Gastroesophageal sphincter (tissue), 4 donors: ENCODE results near the gene NODAL. TPM values are rescaled to one million over a fixed set of nuclear protein-coding genes. Genes with fewer than 3 reads are reported as not detected.

Source experiments
- ATAC-seq: fragments of 150-250 bp; one replicate; pipeline ENCODE4 v1.9.1; 2016; ENCODE audit warnings: mild to moderate bottlenecking, moderate library complexity
- H3K27ac ChIP-seq, 4 donors: fragments of 200-600 bp; sonication (generic) in 3 of 4; 1 replicate in 3 of 4; 2 replicates in 1 of 4; pipeline ENCODE4 v1.5.1; 2016 to 2019
- H3K27me3 ChIP-seq: fragments of 200-600 bp; sonication (generic); one replicate; pipeline ENCODE4 v1.5.1; 2019
- H3K36me3 ChIP-seq, 2 donors: fragments of 200-600 bp; sonication (generic); one replicate each; pipeline ENCODE4 v1.5.1; 2019; ENCODE audit warnings: control low read depth in 1 of 2
- H3K4me1 ChIP-seq, 3 donors: fragments of 200-600 bp; sonication (generic); 1 replicate in 2 of 3; 2 replicates in 1 of 3; pipeline ENCODE4 v1.5.1; 2016 to 2019; ENCODE audit warnings: control low read depth in 2 of 3
- H3K4me3 ChIP-seq, 2 donors: fragments of 200-600 bp; sonication (generic); one replicate each; pipeline ENCODE4 v1.5.1; 2019; ENCODE audit warnings: mild to moderate bottlenecking in 1 of 2, moderate library complexity in 1 of 2
- H3K9me3 ChIP-seq, 3 donors: fragments of 200-600 bp; sonication (generic); one replicate each; pipeline ENCODE4 v1.5.1; 2017 to 2019; ENCODE audit warnings: control low read depth in 2 of 3
- EP300 ChIP-seq: sonication (generic); formaldehyde crosslinking; IDR thresholded peaks from one replicate; pipeline ENCODE4 v1.6.1; 2017; ENCODE audit warnings: antibody characterized with exemption, mild to moderate bottlenecking
- POLR2A ChIP-seq, 2 donors: fragments of 450-650 bp; IDR thresholded peaks; one replicate each; pipeline ENCODE4 v1.6.1; 2017; ENCODE audit warnings: antibody characterized with exemption in 2 of 2, mild to moderate bottlenecking in 2 of 2, moderate library complexity in 1 of 2
- POLR2AphosphoS5 ChIP-seq: sonication (generic); formaldehyde crosslinking; IDR thresholded peaks from one replicate; pipeline ENCODE4 v1.6.1; 2017; ENCODE audit warnings: antibody characterized with exemption
- whole genome bisulfite sequencing, 2 donors: methylation state at CpG; one replicate each; pipeline ENCODE4 v1.1.5; 2018; ENCODE audit warnings: low coverage in 1 of 2; 5-methylcytosine and 5-hydroxymethylcytosine counted together
- total RNA-seq, 4 donors: library from RNA; depleted of rRNA; stranded (reverse); fragments of >200 nt; gene quantifications; one replicate each; pipeline ENCODE4 v1.1.0, GENCODE V29; 2016
- TF ChIP-seq, protein P1 (sequence below), 4 experiments: fragments of 200-600 bp in 2 of 4; fragments of 450-650 bp in 2 of 4; sonication (generic) in 1 of 4; IDR thresholded peaks; one replicate each; pipeline ENCODE4 v1.5.1; 2017 to 2019; ENCODE audit warnings: antibody characterized with exemption in 4 of 4, mild to moderate bottlenecking in 2 of 4, moderate library complexity in 2 of 4

Gene NODAL
- total RNA-seq, 4 donors from 2014 or later, result 0.40 TPM; not detected in 3

DNA sequence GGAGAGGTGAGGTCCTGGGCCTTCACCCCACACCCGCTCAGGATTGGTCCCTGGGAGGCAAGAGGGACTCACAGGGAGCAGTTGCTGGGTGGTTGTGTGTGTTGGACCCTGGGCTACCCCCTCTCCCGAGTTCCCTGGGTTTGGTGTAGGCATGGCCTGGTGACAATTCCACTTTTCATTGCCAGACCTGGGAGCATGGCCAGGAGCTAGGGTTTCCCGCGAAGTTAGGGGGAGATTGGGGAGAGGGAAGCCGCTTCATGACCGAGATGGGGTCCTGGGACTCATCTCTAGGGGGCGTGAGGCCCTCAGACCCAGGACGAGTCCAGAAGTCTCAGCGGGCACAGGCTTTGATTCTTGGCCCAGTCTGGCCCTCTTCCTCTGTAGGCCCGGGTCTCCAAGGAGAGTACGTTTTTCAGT, 37.7 kb upstream of the NODAL start:
- Histone ChIP-seq H3K27me3 (no peaks in the 10 kb centered on the region), H3K4me3 (peak overlapping the region; percentile 52 to 60), H3K4me1 (peaks cover 5 to 68% (median 31%) of the 10 kb centered on the region in 3 donors), H3K27ac (peak overlapping the region; percentile 31 to 84 (median 84)), H3K36me3 (no peaks in the 10 kb centered on the region), H3K9me3 (no peaks in the 10 kb centered on the region)
- no peak for ATAC-seq
- TF ChIP-seq POLR2A (IDR thresholded peaks at IDR 0.05) (no peak), EP300 (no peak), POLR2AphosphoS5 (no peak)
- TF ChIP-seq, protein P1, sequence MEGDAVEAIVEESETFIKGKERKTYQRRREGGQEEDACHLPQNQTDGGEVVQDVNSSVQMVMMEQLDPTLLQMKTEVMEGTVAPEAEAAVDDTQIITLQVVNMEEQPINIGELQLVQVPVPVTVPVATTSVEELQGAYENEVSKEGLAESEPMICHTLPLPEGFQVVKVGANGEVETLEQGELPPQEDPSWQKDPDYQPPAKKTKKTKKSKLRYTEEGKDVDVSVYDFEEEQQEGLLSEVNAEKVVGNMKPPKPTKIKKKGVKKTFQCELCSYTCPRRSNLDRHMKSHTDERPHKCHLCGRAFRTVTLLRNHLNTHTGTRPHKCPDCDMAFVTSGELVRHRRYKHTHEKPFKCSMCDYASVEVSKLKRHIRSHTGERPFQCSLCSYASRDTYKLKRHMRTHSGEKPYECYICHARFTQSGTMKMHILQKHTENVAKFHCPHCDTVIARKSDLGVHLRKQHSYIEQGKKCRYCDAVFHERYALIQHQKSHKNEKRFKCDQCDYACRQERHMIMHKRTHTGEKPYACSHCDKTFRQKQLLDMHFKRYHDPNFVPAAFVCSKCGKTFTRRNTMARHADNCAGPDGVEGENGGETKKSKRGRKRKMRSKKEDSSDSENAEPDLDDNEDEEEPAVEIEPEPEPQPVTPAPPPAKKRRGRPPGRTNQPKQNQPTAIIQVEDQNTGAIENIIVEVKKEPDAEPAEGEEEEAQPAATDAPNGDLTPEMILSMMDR (IDR thresholded peaks at IDR 0.05), result no peak
- WGBS, 2 donors, result 40% methylated on average over 1 of the region's 11 CpGs; no CpG with 5 or more reads in 1 of the 2 donors

DNA sequence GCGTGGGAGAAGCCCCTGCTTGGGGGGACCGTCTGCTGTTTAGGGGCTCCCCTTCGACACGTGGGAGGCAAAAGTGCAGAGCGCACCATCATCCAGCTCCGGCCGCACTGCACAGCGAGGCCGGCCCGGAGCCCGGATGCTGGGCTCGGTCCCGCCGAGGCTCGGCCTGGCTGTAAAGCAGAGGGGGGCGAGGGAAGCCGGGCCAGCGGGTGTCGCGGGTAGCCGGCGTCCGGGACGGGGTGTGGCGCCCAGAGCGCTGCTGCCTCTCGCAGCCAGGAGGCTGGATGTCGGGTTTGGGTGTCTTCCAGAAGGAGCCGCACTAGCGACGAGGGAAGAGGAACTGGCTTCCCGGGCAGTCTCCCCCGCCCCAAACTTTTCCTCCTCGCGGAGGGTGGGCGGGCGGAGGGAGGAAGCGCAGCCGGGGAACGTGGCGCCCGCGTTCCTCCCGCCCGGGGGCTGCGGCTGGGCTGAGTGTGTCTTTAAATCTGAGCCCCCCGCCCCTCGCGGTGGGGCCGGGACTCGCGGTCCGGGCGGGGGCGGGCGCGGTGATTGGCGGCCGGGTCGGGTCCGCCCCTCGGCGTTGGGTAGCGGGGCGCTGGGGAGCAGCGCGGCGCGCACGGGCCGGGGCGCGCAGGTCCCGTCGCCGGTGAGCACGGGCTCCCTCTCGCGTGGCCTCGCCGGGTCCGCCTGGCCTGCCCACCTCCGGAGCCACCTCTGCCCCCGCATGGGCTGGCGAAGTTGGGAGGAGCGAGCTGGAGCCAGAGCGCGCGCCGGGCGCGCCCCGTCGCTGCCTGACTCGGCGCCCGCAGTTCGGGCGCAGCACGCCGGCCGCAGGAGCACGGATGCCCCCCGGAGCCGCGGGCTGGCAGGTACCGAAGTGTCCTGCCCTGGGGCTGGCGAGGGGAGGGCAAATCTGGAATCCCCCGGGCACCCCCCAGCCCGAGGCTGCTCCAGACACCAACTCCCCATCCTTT, 37.0 kb upstream of the NODAL start, which contains the start of gene PALD1:
TSS of gene PALD1 (plus strand) at position 577 of the 974 bp plus-strand sequence. CDS start 47,185 bp downstream, outside the sequence.
- Histone ChIP-seq H3K4me3 (peak within 1 kb of the TSS; percentile 52 to 60), H3K4me1 (peaks cover 5 to 61% (median 29%) of the 10 kb centered on the region in 3 donors), H3K36me3 (no peaks in the 10 kb centered on the region), H3K27ac (peak within 1 kb of the TSS; percentile 31 to 84 (median 84)), H3K9me3 (no peaks in the 10 kb centered on the region), H3K27me3 (no peaks in the 10 kb centered on the region)
- no CpG with 5 or more reads among the region's 110 CpGs for WGBS, 2 donors
- peak; percentile 73 for ATAC-seq
- TF ChIP-seq, protein P1 (IDR thresholded peaks at IDR 0.05), result peak in 3 of 4 experiments; percentile 50 to 56 (median 52)
- TF ChIP-seq POLR2AphosphoS5 (peak; percentile 62), EP300 (no peak), POLR2A (IDR thresholded peaks at IDR 0.05) (peak; percentile 33 to 51)

DNA sequence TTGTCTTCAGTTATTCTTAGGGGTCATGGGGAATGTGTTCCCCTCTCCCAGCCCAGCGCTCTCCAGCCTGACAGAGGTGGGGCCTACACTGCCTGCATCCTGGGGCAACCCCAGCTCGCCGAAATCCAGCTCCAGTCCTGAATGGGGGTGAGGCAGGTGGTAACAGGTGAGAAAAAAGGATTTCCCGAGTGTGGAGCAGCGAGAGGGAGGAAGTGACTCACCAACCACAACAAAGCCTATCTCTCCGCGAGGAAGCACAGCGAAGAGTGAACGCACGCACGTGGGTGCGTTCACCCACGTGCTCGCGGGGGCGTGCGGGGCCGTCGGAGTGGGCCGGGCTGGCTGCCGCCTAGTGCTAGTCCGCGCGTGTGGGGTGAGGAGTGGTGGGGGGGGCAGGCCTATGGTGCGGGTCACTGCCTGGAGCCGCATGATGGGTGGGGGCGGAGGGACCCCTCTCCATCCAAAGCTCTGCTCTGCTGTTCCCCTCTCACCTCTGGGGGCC, 36.2 kb upstream of the NODAL start:
- Histone ChIP-seq H3K36me3 (no peaks in the 10 kb centered on the region), H3K27me3 (no peaks in the 10 kb centered on the region), H3K9me3 (no peaks in the 10 kb centered on the region), H3K27ac (peak overlapping the region in 3 of 4 donors; percentile 83 to 84 (median 84)), H3K4me3 (peak overlapping the region; percentile 52 to 60), H3K4me1 (peaks cover 3 to 53% (median 23%) of the 10 kb centered on the region in 3 donors)
- ATAC-seq, result peak; percentile 18
- WGBS, 2 donors, result 27% methylated on average over 3 of the region's 27 CpGs; no CpG with 5 or more reads in 1 of the 2 donors
- TF ChIP-seq, protein P1 (IDR thresholded peaks at IDR 0.05), result no peak
- peak; percentile 26 for TF ChIP-seq POLR2AphosphoS5

DNA sequence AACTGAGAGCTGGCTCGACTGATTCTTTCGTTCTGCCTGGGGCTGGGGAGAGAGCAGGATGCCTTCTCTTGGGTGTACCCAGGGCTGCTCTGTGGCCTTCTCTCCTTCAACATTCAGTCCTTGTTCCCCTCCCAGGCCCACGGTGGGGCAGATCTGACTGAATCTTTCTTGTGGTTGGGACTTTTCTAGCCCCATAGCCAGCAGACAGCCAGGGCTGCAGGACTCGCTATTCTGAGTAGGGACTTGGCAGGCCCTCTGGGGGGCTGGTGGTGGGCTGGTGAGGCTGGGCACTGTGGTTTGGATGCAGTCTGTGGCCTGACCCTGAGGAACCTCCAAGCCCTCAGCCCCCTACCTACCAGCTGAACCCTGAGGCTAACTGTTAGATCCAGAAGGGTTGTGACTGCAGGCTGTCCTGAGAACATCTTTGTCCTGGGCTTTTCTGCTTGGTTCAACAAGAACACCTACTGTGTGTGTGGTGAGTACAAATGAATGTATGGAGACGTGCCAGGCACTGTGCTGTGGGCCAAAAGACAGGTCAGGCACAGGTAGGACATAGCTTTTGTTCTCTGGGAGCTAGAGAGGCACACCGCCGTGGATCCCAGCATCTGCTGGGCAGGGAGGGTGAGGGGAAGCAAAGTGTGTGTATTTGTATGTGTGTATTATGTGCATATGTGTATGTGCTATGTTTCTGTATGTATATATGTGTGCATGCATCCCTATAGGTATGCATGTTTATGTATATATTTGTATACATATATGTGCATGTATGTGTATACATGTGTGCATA, 35.0 kb upstream of the NODAL start:
- Histone ChIP-seq H3K9me3 (no peaks in the 10 kb centered on the region), H3K27ac (no peak overlapping the region), H3K4me3 (no peak overlapping the region), H3K4me1 (peaks cover 0 to 41% (median 10%) of the 10 kb centered on the region in 3 donors), H3K36me3 (no peaks in the 10 kb centered on the region), H3K27me3 (no peaks in the 10 kb centered on the region)
- TF ChIP-seq, protein P1 (IDR thresholded peaks at IDR 0.05), result no peak
- no peak for TF ChIP-seq EP300
- no peak for TF ChIP-seq POLR2A (IDR thresholded peaks at IDR 0.05)
- TF ChIP-seq POLR2AphosphoS5, result no peak
- ATAC-seq, result no peak
- 77% methylated on average over 3 of the region's 7 CpGs; no CpG with 5 or more reads in 1 of the 2 donors for WGBS, 2 donors
